ENCODE results near the gene FAF2.

DNA sequence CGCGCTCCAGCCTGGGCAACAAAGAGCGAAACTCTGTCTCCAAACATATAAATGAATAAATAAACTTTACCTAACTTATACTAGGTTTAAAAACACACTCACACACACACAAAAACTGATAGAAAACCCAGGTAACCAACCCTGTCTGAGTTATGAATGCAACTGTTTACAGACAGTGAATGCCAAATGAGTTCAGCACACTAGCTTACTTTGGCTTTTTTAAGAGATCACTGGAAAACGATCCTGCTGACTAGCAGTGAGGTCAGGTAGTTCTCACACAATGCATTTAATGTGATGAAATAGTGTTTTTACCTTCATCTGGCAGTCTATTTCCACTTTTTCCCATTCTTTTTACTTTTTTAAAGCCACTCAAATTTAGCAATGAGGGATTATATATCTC is 22.4 kb downstream of the FAF2 start:
- TF ChIP-seq, protein P1, sequence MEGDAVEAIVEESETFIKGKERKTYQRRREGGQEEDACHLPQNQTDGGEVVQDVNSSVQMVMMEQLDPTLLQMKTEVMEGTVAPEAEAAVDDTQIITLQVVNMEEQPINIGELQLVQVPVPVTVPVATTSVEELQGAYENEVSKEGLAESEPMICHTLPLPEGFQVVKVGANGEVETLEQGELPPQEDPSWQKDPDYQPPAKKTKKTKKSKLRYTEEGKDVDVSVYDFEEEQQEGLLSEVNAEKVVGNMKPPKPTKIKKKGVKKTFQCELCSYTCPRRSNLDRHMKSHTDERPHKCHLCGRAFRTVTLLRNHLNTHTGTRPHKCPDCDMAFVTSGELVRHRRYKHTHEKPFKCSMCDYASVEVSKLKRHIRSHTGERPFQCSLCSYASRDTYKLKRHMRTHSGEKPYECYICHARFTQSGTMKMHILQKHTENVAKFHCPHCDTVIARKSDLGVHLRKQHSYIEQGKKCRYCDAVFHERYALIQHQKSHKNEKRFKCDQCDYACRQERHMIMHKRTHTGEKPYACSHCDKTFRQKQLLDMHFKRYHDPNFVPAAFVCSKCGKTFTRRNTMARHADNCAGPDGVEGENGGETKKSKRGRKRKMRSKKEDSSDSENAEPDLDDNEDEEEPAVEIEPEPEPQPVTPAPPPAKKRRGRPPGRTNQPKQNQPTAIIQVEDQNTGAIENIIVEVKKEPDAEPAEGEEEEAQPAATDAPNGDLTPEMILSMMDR (IDR thresholded peaks at IDR 0.05; ENCODE audit: low read length): no peak
- TF ChIP-seq EZH2 (IDR thresholded peaks at IDR 0.05; ENCODE audit: borderline replicate concordance, low read length): no peak

All from OCI-LY1 (cell line).